IPS-18c (cell line): ENCODE measurements around the gene SLC41A3.
"Not testable (repeated sequence)": the region's sequence is repeated elsewhere in the genome, so short reads cannot be mapped to it uniquely, and the experiment has no call there.

ENCODE experiments used
- H3K4me3 ChIP-seq: 2 replicates; pipeline ENCODE4 v1.7.0; 2013; ENCODE audit warnings: low read depth, mild to moderate bottlenecking, low read length, moderate library complexity; ENCODE audit not compliant: insufficient read depth
- H3K9me3 ChIP-seq: one replicate; pipeline ENCODE4 v1.6.1; 2013; ENCODE audit warnings: mild to moderate bottlenecking, low read length, moderate library complexity; ENCODE audit not compliant: control insufficient read depth, insufficient read depth

SLC41A3 gene

GRCh38 chr3:125968121-125968520, 115.8 kb downstream of the SLC41A3 start:
- not testable (repeated sequence) for H3K9me3 ChIP-seq, H3K4me3 ChIP-seq

- no peaks in the 10 kb centered on the region for H3K9me3 ChIP-seq
- no peak overlapping the region for H3K4me3 ChIP-seq
Observed at GRCh38 chr3:125967156-125967555, 116.8 kb downstream of the SLC41A3 start.

GRCh38 chr3:125965505-125965904, 118.4 kb downstream of the SLC41A3 start:
- H3K9me3 ChIP-seq: no peaks in the 10 kb centered on the region
- H3K4me3 ChIP-seq: no peak overlapping the region

- H3K9me3 ChIP-seq, H3K4me3 ChIP-seq: not testable (repeated sequence)
Observed at GRCh38 chr3:125963834-125964233, 120.1 kb downstream of the SLC41A3 start.

GRCh38 chr3:125961289-125961589, 122.7 kb downstream of the SLC41A3 start:
- H3K9me3 ChIP-seq: no peaks in the 10 kb centered on the region
- no peak overlapping the region for H3K4me3 ChIP-seq

GRCh38 chr3:125960456-125961288, 123.3 kb downstream of the SLC41A3 start:
- H3K4me3 ChIP-seq: no peak overlapping the region
- no peaks in the 10 kb centered on the region for H3K9me3 ChIP-seq

- Histone ChIP-seq H3K4me3 (no peak overlapping the region), H3K9me3 (no peaks in the 10 kb centered on the region)
Observed at GRCh38 chr3:125960066-125960424, 123.9 kb downstream of the SLC41A3 start.

GRCh38 chr3:125959317-125960065, 124.4 kb downstream of the SLC41A3 start:
- Histone ChIP-seq H3K4me3 (no peak overlapping the region), H3K9me3 (no peaks in the 10 kb centered on the region)

- peak overlapping the region; percentile 3; the same call in 1 of the 2 replicates for H3K4me3 ChIP-seq
- H3K9me3 ChIP-seq: no peaks in the 10 kb centered on the region
Observed at GRCh38 chr3:125958511-125959316, 125.2 kb downstream of the SLC41A3 start.

GRCh38 chr3:125957674-125958510, 126.0 kb downstream of the SLC41A3 start:
- Histone ChIP-seq H3K9me3 (no peaks in the 10 kb centered on the region), H3K4me3 (peak overlapping the region; percentile 3; the same call in 1 of the 2 replicates)

- not testable (repeated sequence) for H3K4me3 ChIP-seq, H3K9me3 ChIP-seq
Observed at GRCh38 chr3:125957020-125957419, 126.9 kb downstream of the SLC41A3 start.
